Muscle of back (tissue), 11 donors: ENCODE measurements around the gene TAS2R3. TPM values are rescaled to one million over a fixed set of nuclear protein-coding genes. Genes with fewer than 3 reads are reported as not detected.

Source experiments
- DNase-seq, 3 donors: peaks; one replicate each; pipeline versions ENCODE4 v3.0.0 to v3.0.0-alpha.2; 2013
- polyA plus RNA-seq, 10 donors: library from polyadenylated mRNA; unstranded; fragments of 120-200 nt; gene quantifications; one replicate each; pipeline ENCODE4 v1.2.1, GENCODE V29; 2013; ENCODE audit not compliant: insufficient read length in 10 of 10

The TAS2R3 gene
- polyA plus RNA-seq, 10 donors = 0.12 to 0.58 (median 0.50) TPM; not detected in 1

GRCh38 chr7:141785706-141786552, 22.0 kb downstream of the TAS2R3 start:
- DNase-seq = peak; percentile 10 to 39 (median 24)

DNA sequence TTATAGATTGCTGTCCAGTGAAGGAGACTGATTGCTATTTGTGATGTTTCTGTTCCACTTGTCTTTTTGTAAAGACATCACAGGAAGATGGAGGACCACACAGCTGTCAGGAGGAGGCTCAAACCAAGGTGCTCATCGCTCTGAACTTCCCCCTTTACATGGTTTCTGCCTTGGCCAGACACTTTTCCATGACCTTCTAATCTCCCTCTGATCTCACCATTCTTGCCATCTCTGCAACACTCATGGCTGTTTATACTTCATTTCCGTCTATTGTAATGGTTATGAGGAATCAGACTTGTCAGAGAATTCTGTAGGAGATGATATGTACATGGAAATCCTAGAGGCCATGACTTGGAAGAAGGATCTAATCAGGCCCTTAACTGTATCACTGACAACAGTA, 24.4 kb downstream of the TAS2R3 start:
- no peak for DNase-seq

GRCh38 chr7:141789917-141790316, 26.0 kb downstream of the TAS2R3 start, which contains the start of gene TAS2R5:
Gene TAS2R5, plus strand, starts transcription at chr7:141790217. Its CDS starts 145 bp downstream, at chr7:141790362.
- no peak for DNase-seq

DNA sequence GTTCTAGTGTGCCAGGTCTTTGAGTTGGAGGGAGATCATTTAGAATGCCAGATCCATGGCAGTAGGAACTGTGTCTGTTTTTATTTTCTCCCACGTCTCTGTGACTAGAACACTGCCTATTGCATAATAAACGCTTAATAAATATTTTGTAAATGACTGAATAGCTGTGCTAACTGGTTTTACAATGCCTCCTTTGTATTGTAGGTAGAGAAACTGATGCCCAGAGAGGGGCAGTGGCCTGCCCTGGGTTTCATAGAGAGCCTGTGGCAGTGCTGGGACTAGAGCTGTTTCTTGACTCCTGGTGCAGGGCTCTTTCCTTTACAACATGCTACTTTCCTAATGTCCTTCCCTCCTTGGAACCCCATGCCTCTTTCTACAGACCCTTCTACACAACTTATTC, 28.6 kb downstream of the TAS2R3 start:
- DNase-seq = no peak

Other genes starting within 250 kb of the TAS2R3 start
- 10 to 100 TPM; 13.9 to 25.3 (median 19.4) TPM for gene AGK, start 212.7 kb upstream of the TAS2R3 start, polyA plus RNA-seq
- gene DENND11, start 61.9 kb upstream of the TAS2R3 start, polyA plus RNA-seq = 10 to 100 TPM in 2 of 10 donors, 1 to 10 TPM in 8; 5.9 to 11.0 (median 8.8) TPM
- under 1 TPM in 7 of 10 donors, not detected in 3; 0.04 to 0.31 (median 0.15) TPM for gene WEE2, start 55.7 kb upstream of the TAS2R3 start, polyA plus RNA-seq
- gene SSBP1, start 25.7 kb upstream of the TAS2R3 start, polyA plus RNA-seq = 100 to 1,000 TPM in 4 of 10 donors, 10 to 100 TPM in 6; 83.8 to 114 (median 96.2) TPM
- 1 to 10 TPM in 4 of 10 donors, under 1 TPM in 6; 0.36 to 2.7 (median 0.73) TPM for gene TAS2R4, start 12.6 kb downstream of the TAS2R3 start, polyA plus RNA-seq
- gene TAS2R5, start 26.1 kb downstream of the TAS2R3 start, polyA plus RNA-seq = 1 to 10 TPM in 6 of 10 donors, under 1 TPM in 4; 0.32 to 3.8 (median 1.1) TPM
- under 1 TPM in 6 of 10 donors, not detected in 4; 0.07 to 0.30 (median 0.19) TPM for gene PRSS37, start 77.4 kb downstream of the TAS2R3 start, polyA plus RNA-seq
- not detected for gene OR9A4, start 152.3 kb downstream of the TAS2R3 start, polyA plus RNA-seq
- gene CLEC5A, start 182.9 kb downstream of the TAS2R3 start, polyA plus RNA-seq = under 1 TPM; 0.05 to 0.57 (median 0.39) TPM
- under 1 TPM in 8 of 10 donors, not detected in 2; 0.15 to 0.47 (median 0.24) TPM for gene TAS2R38, start 209.7 kb downstream of the TAS2R3 start, polyA plus RNA-seq
- gene MGAM, start 231.8 kb downstream of the TAS2R3 start, polyA plus RNA-seq = under 1 TPM; 0.11 to 0.40 (median 0.25) TPM